ENCODE data around the gene TSSK6.

TSSK6 gene

GRCh38 chr19:19523177-19523576 lies 7.8 kb upstream of the TSSK6 start:
- Histone ChIP-seq H3K4me3 (ENCODE audit: low read depth in 1 of 5, low read length in 5 of 5) (no peak overlapping the region), H3K9me3 (ENCODE audit: control insufficient read depth in 5 of 5, low read length in 5 of 5) (no peaks in the 10 kb centered on the region), H3K27ac (ENCODE audit: low read depth, low read length) (no peak overlapping the region), H3K36me3 (ENCODE audit: control insufficient read depth in 5 of 5, insufficient read depth in 5 of 5, low read length in 5 of 5) (peaks cover 0 to 48% (median 29%) of the 10 kb centered on the region in 5 donors), H3K27me3 (ENCODE audit: control insufficient read depth in 5 of 5, insufficient read depth in 4 of 5, low read length in 5 of 5) (no peaks in the 10 kb centered on the region), H3K4me1 (ENCODE audit: control insufficient read depth in 5 of 5, insufficient read depth in 5 of 5, low read length in 5 of 5) (peaks cover 0 to 6% (median 4%) of the 10 kb centered on the region in 5 donors), H3K9ac (ENCODE audit: low read length in 5 of 5) (no peak overlapping the region)

GRCh38 chr19:19520989-19521388 lies 5.6 kb upstream of the TSSK6 start:
- Histone ChIP-seq H3K27ac (ENCODE audit: low read depth, low read length) (no peak overlapping the region), H3K9me3 (ENCODE audit: control insufficient read depth in 5 of 5, low read length in 5 of 5) (no peaks in the 10 kb centered on the region), H3K36me3 (ENCODE audit: control insufficient read depth in 5 of 5, insufficient read depth in 5 of 5, low read length in 5 of 5) (peaks cover 0 to 27% (median 13%) of the 10 kb centered on the region in 5 donors), H3K9ac (ENCODE audit: low read length in 5 of 5) (no peak overlapping the region), H3K4me3 (ENCODE audit: low read depth in 1 of 5, low read length in 5 of 5) (no peak overlapping the region), H3K4me1 (ENCODE audit: control insufficient read depth in 5 of 5, insufficient read depth in 5 of 5, low read length in 5 of 5) (peaks cover 0 to 18% (median 15%) of the 10 kb centered on the region in 5 donors), H3K27me3 (ENCODE audit: control insufficient read depth in 5 of 5, insufficient read depth in 4 of 5, low read length in 5 of 5) (no peaks in the 10 kb centered on the region)

- no peaks in the 10 kb centered on the region for H3K27me3 ChIP-seq (ENCODE audit: control insufficient read depth in 5 of 5, insufficient read depth in 4 of 5, low read length in 5 of 5)
- H3K36me3 ChIP-seq (ENCODE audit: control insufficient read depth in 5 of 5, insufficient read depth in 5 of 5, low read length in 5 of 5): peaks cover 0 to 12% (median 7%) of the 10 kb centered on the region in 5 donors
- no peak overlapping the region for H3K27ac ChIP-seq (ENCODE audit: low read depth, low read length)
- peak overlapping the region in 1 of 5 donors; percentile 4 for H3K9ac ChIP-seq (ENCODE audit: low read length in 5 of 5)
- peaks cover 0 to 12% (median 6%) of the 10 kb centered on the region in 5 donors for H3K9me3 ChIP-seq (ENCODE audit: control insufficient read depth in 5 of 5, low read length in 5 of 5)
- H3K4me1 ChIP-seq (ENCODE audit: control insufficient read depth in 5 of 5, insufficient read depth in 5 of 5, low read length in 5 of 5): peaks cover 5 to 34% (median 32%) of the 10 kb centered on the region in 5 donors
- H3K4me3 ChIP-seq (ENCODE audit: low read depth in 1 of 5, low read length in 5 of 5): peak overlapping the region in 2 of 5 donors; percentile 93 to 94
These were observed 1.9 kb upstream of the TSSK6 start for GRCh38 chr19:19517235-19517619.

- Histone ChIP-seq H3K27me3 (ENCODE audit: control insufficient read depth in 5 of 5, insufficient read depth in 4 of 5, low read length in 5 of 5) (no peaks in the 10 kb centered on the region), H3K4me3 (ENCODE audit: low read depth in 1 of 5, low read length in 5 of 5) (peak within 1 kb of the TSS; percentile 93 to 97 (median 94)), H3K36me3 (ENCODE audit: control insufficient read depth in 5 of 5, insufficient read depth in 5 of 5, low read length in 5 of 5) (peaks cover 0 to 12% (median 7%) of the 10 kb centered on the region in 5 donors), H3K9ac (ENCODE audit: low read length in 5 of 5) (peak within 1 kb of the TSS; percentile 68 to 89 (median 85)), H3K4me1 (ENCODE audit: control insufficient read depth in 5 of 5, insufficient read depth in 5 of 5, low read length in 5 of 5) (peaks cover 5 to 34% (median 32%) of the 10 kb centered on the region in 5 donors), H3K27ac (ENCODE audit: low read depth, low read length) (peak within 1 kb of the TSS; percentile 74), H3K9me3 (ENCODE audit: control insufficient read depth in 5 of 5, low read length in 5 of 5) (peaks cover 0 to 12% (median 6%) of the 10 kb centered on the region in 5 donors)
These were observed 533 bp upstream of the TSSK6 start, which contains the start of gene NDUFA13 for GRCh38 chr19:19515642-19516519. TSS of gene NDUFA13 (plus strand) at chr19:19516225. CDS start at chr19:19516239, 14 bp downstream.

- H3K27ac ChIP-seq (ENCODE audit: low read depth, low read length): no peak overlapping the region
- peaks cover 0 to 12% (median 6%) of the 10 kb centered on the region in 5 donors for H3K9me3 ChIP-seq (ENCODE audit: control insufficient read depth in 5 of 5, low read length in 5 of 5)
- peak overlapping the region; percentile 48 to 93 (median 58) for H3K4me3 ChIP-seq (ENCODE audit: low read depth in 1 of 5, low read length in 5 of 5)
- peaks cover 0 to 2% (median 2%) of the 10 kb centered on the region in 5 donors for H3K36me3 ChIP-seq (ENCODE audit: control insufficient read depth in 5 of 5, insufficient read depth in 5 of 5, low read length in 5 of 5)
- H3K4me1 ChIP-seq (ENCODE audit: control insufficient read depth in 5 of 5, insufficient read depth in 5 of 5, low read length in 5 of 5): peaks cover 5 to 34% (median 29%) of the 10 kb centered on the region in 5 donors
- peak overlapping the region in 1 of 5 donors; percentile 20 for H3K9ac ChIP-seq (ENCODE audit: low read length in 5 of 5)
- no peaks in the 10 kb centered on the region for H3K27me3 ChIP-seq (ENCODE audit: control insufficient read depth in 5 of 5, insufficient read depth in 4 of 5, low read length in 5 of 5)
These were observed 1.1 kb downstream of the TSSK6 start for GRCh38 chr19:19514215-19514657.

GRCh38 chr19:19513682-19514081 lies 1.7 kb downstream of the TSSK6 start:
- no peaks in the 10 kb centered on the region for H3K27me3 ChIP-seq (ENCODE audit: control insufficient read depth in 5 of 5, insufficient read depth in 4 of 5, low read length in 5 of 5)
- H3K4me1 ChIP-seq (ENCODE audit: control insufficient read depth in 5 of 5, insufficient read depth in 5 of 5, low read length in 5 of 5): peaks cover 5 to 34% (median 29%) of the 10 kb centered on the region in 5 donors
- H3K36me3 ChIP-seq (ENCODE audit: control insufficient read depth in 5 of 5, insufficient read depth in 5 of 5, low read length in 5 of 5): no peaks in the 10 kb centered on the region
- peaks cover 0 to 12% (median 6%) of the 10 kb centered on the region in 5 donors for H3K9me3 ChIP-seq (ENCODE audit: control insufficient read depth in 5 of 5, low read length in 5 of 5)
- H3K9ac ChIP-seq (ENCODE audit: low read length in 5 of 5): peak overlapping the region in 1 of 5 donors; percentile 20
- H3K27ac ChIP-seq (ENCODE audit: low read depth, low read length): no peak overlapping the region
- peak overlapping the region in 4 of 5 donors; percentile 48 to 93 (median 59) for H3K4me3 ChIP-seq (ENCODE audit: low read depth in 1 of 5, low read length in 5 of 5)

GRCh38 chr19:19510432-19510831 lies 4.9 kb downstream of the TSSK6 start:
- no peak overlapping the region for H3K27ac ChIP-seq (ENCODE audit: low read depth, low read length)
- H3K36me3 ChIP-seq (ENCODE audit: control insufficient read depth in 5 of 5, insufficient read depth in 5 of 5, low read length in 5 of 5): peaks cover 0 to 27% (median 23%) of the 10 kb centered on the region in 5 donors
- no peaks in the 10 kb centered on the region for H3K27me3 ChIP-seq (ENCODE audit: control insufficient read depth in 5 of 5, insufficient read depth in 4 of 5, low read length in 5 of 5)
- no peak overlapping the region for H3K9ac ChIP-seq (ENCODE audit: low read length in 5 of 5)
- H3K4me3 ChIP-seq (ENCODE audit: low read depth in 1 of 5, low read length in 5 of 5): no peak overlapping the region
- H3K4me1 ChIP-seq (ENCODE audit: control insufficient read depth in 5 of 5, insufficient read depth in 5 of 5, low read length in 5 of 5): peaks cover 2 to 18% (median 13%) of the 10 kb centered on the region in 5 donors
- H3K9me3 ChIP-seq (ENCODE audit: control insufficient read depth in 5 of 5, low read length in 5 of 5): peaks cover 0 to 12% (median 6%) of the 10 kb centered on the region in 5 donors

- Histone ChIP-seq H3K27me3 (ENCODE audit: control insufficient read depth in 5 of 5, insufficient read depth in 4 of 5, low read length in 5 of 5) (no peaks in the 10 kb centered on the region), H3K27ac (ENCODE audit: low read depth, low read length) (no peak overlapping the region), H3K9me3 (ENCODE audit: control insufficient read depth in 5 of 5, low read length in 5 of 5) (no peaks in the 10 kb centered on the region), H3K4me3 (ENCODE audit: low read depth in 1 of 5, low read length in 5 of 5) (no peak overlapping the region), H3K9ac (ENCODE audit: low read length in 5 of 5) (no peak overlapping the region), H3K36me3 (ENCODE audit: control insufficient read depth in 5 of 5, insufficient read depth in 5 of 5, low read length in 5 of 5) (peaks cover 0 to 47% (median 44%) of the 10 kb centered on the region in 5 donors), H3K4me1 (ENCODE audit: control insufficient read depth in 5 of 5, insufficient read depth in 5 of 5, low read length in 5 of 5) (no peaks in the 10 kb centered on the region)
These were observed 7.1 kb downstream of the TSSK6 start for GRCh38 chr19:19508217-19508616.

- Histone ChIP-seq H3K27ac (ENCODE audit: low read depth, low read length) (no peak overlapping the region), H3K9me3 (ENCODE audit: control insufficient read depth in 5 of 5, low read length in 5 of 5) (no peaks in the 10 kb centered on the region), H3K4me3 (ENCODE audit: low read depth in 1 of 5, low read length in 5 of 5) (no peak overlapping the region), H3K4me1 (ENCODE audit: control insufficient read depth in 5 of 5, insufficient read depth in 5 of 5, low read length in 5 of 5) (no peaks in the 10 kb centered on the region), H3K9ac (ENCODE audit: low read length in 5 of 5) (no peak overlapping the region), H3K27me3 (ENCODE audit: control insufficient read depth in 5 of 5, insufficient read depth in 4 of 5, low read length in 5 of 5) (no peaks in the 10 kb centered on the region), H3K36me3 (ENCODE audit: control insufficient read depth in 5 of 5, insufficient read depth in 5 of 5, low read length in 5 of 5) (peaks cover 0 to 56% (median 52%) of the 10 kb centered on the region in 5 donors)
These were observed 8.0 kb downstream of the TSSK6 start for GRCh38 chr19:19507354-19507753.

- no peak overlapping the region for H3K4me3 ChIP-seq (ENCODE audit: low read depth in 1 of 5, low read length in 5 of 5)
- H3K4me1 ChIP-seq (ENCODE audit: control insufficient read depth in 5 of 5, insufficient read depth in 5 of 5, low read length in 5 of 5): no peaks in the 10 kb centered on the region
- no peaks in the 10 kb centered on the region for H3K27me3 ChIP-seq (ENCODE audit: control insufficient read depth in 5 of 5, insufficient read depth in 4 of 5, low read length in 5 of 5)
- H3K9ac ChIP-seq (ENCODE audit: low read length in 5 of 5): no peak overlapping the region
- no peak overlapping the region for H3K27ac ChIP-seq (ENCODE audit: low read depth, low read length)
- H3K36me3 ChIP-seq (ENCODE audit: control insufficient read depth in 5 of 5, insufficient read depth in 5 of 5, low read length in 5 of 5): peaks cover 0 to 63% (median 60%) of the 10 kb centered on the region in 5 donors
- no peaks in the 10 kb centered on the region for H3K9me3 ChIP-seq (ENCODE audit: control insufficient read depth in 5 of 5, low read length in 5 of 5)
These were observed 8.8 kb downstream of the TSSK6 start for GRCh38 chr19:19506592-19506991.
